GM12873 (cell line): Measurements from ENCODE around the gene KRT27.

Source experiments
- CTCF ChIP-seq: IDR thresholded peaks from 2 replicates; pipeline ENCODE4 v1.5.1; 2012; ENCODE audit warnings: low read depth, mild to moderate bottlenecking, moderate library complexity, low read length, control low read depth; ENCODE audit not compliant: insufficient read depth; ENCODE audit errors: missing control alignments

Gene KRT27

GRCh38 chr17:40775945-40776344, 6.4 kb downstream of the KRT27 start:
- TF ChIP-seq CTCF, result no peak

GRCh38 chr17:40772101-40772500, 10.2 kb downstream of the KRT27 start, which contains the start of gene KRT26:
KRT26 (minus strand) TSS chr17:40772201; CDS start chr17:40772113, 88 bp downstream.
- no peak for TF ChIP-seq CTCF

- TF ChIP-seq CTCF, result no peak
These were observed 16.7 kb downstream of the KRT27 start for GRCh38 chr17:40765657-40766056.

- no peak for TF ChIP-seq CTCF
These were observed 18.6 kb downstream of the KRT27 start for GRCh38 chr17:40763752-40764151.

- no peak for TF ChIP-seq CTCF
These were observed 22.0 kb downstream of the KRT27 start for GRCh38 chr17:40760105-40761016.

GRCh38 chr17:40755231-40755630, 27.1 kb downstream of the KRT27 start, which contains the start of gene KRT25:
KRT25 (minus strand) TSS chr17:40755331; CDS start chr17:40755271, 60 bp downstream.
- TF ChIP-seq CTCF, result no peak

- TF ChIP-seq CTCF, result no peak
These were observed 28.5 kb downstream of the KRT27 start for GRCh38 chr17:40753804-40754203.
